ENCODE results near the gene BMPR1A. TPM values are rescaled to one million over a fixed set of nuclear protein-coding genes. Genes with fewer than 3 reads are reported as not detected.
A peak's percentile ranks its signal among the peaks of the same experiment; 100 is the strongest.

Gene BMPR1A
- total RNA-seq, 2 donors from 2014 or later: 3.5 to 14.6 TPM

DNA sequence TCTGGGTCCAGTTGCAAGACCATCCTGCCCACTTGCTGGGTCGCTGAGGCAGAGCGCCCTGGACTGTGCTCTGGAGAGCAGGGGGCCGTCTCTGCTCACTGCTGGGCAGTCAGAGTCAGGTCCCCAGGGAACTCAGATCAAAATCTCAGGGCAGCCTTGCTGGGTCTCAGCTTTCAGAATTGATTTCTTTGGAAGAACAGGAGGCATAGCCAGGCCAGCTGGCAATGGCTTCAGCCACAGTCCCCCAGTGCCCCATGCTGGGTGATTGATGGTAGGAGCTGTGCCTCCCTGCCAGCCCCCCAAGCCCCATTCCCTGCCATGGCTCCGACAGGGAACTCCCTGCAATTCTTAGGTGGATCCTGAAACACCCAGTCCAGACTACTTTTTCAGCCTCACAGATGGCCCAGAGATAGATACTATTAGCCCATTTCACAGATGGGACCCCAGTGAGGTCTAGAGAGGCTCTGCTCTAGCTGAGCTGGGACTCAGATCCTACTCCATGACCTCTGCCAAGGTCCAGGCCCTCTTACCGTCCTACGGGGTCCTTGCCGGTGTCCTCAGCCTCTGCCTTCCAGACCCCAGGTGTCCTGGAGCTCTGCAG is 200.5 kb downstream of the BMPR1A start:
- Mint-ChIP-seq H3K36me3 (peaks cover 6 to 7% of the 10 kb centered on the region in 2 donors), H3K27ac (no peak overlapping the region), H3K9me3 (peaks cover 6% of the 10 kb centered on the region in 2 donors)
- no peak for DNase-seq (ENCODE audit: low spot score in 2 of 2)
- ATAC-seq: no peak

DNA sequence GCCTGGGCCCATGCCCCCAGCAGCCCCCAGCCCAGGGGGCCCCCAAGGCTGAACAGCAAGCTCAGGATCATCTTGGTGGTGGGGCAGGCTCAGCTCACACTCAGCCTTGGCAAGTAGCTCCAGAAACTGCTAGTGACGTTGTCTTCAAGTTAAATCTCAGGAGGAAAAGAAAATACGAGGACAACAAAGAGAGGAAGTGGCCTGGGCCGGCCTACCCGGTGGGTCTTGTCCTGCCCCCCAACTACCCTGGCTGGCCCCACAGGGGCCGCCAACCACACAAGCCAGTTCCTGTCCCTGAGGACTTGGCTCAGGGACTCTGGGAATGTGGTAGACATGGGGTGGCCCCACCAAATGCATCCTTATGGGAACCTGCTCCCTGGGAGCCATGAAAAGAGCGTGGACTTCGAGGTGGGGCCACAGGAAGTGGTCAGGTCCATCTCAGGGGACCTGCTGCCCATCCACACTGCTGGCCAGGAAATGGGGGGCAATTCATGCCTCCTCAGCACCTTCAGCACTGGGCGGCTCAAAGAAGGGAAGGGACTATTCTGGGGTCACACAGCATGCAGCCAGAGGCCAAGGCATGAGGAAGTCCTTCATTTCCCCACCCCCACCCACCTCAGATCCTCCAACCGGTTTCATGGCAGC is 201.2 kb downstream of the BMPR1A start, which contains the start of gene MMRN2:
Gene MMRN2 (minus strand): TSS at position 145 of the 645 bp plus-strand sequence. CDS start 74 bp downstream, at position 71.
- ATAC-seq (no peak), DNase-seq (ENCODE audit: low spot score in 2 of 2) (no peak)
- Mint-ChIP-seq H3K36me3 (peaks cover 0 to under 1% of the 10 kb centered on the region in 2 donors), H3K27ac (no peak within 1 kb of the TSS), H3K9me3 (no peaks in the 10 kb centered on the region)

- no peak within 1 kb of the TSS for H3K27ac Mint-ChIP-seq
- H3K36me3 Mint-ChIP-seq: no peaks in the 10 kb centered on the region
- DNase-seq (ENCODE audit: low spot score in 2 of 2) (no peak), ATAC-seq (no peak)
- no peaks in the 10 kb centered on the region for H3K9me3 Mint-ChIP-seq
These were observed 201.9 kb downstream of the BMPR1A start, which contains the start of gene SNCG for GRCh38 chr10:86958116-86958900. SNCG (plus strand) TSS chr10:86958599; CDS start chr10:86958698, 99 bp downstream.

- no peak overlapping the region for H3K27ac Mint-ChIP-seq
These were observed 202.7 kb downstream of the BMPR1A start for GRCh38 chr10:86958901-86959736.

DNA sequence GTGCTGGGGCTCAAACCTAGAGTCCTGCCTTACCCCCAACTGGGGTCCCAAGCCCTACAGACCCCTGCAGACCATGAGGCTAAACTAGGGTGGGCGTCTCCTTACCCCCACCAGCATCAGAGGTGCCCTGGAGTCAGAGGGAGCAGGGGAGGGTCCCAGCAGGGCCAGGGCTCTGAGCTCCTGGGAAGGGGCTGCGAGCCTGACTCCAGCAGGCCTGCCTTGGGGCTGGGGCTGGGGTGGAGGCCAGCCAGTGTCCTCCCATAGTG is 203.3 kb downstream of the BMPR1A start:
- no peaks in the 10 kb centered on the region for H3K36me3 Mint-ChIP-seq
- no peak overlapping the region for H3K27ac Mint-ChIP-seq
- DNase-seq (ENCODE audit: low spot score in 2 of 2): no peak
- no peaks in the 10 kb centered on the region for H3K9me3 Mint-ChIP-seq
- no peak for ATAC-seq

More at GRCh38 chr10:86958901-86959736, 202.7 kb downstream of the BMPR1A start:
- Mint-ChIP-seq H3K9me3 (no peaks in the 10 kb centered on the region), H3K36me3 (no peaks in the 10 kb centered on the region)
- ATAC-seq (no peak), DNase-seq (ENCODE audit: low spot score in 2 of 2) (no peak)

- ATAC-seq (peak; percentile 68 to 89), DNase-seq (ENCODE audit: low spot score in 2 of 2) (peak in 1 of 2 donors; percentile 61)
- no peak overlapping the region for H3K27ac Mint-ChIP-seq
- no peaks in the 10 kb centered on the region for H3K9me3 Mint-ChIP-seq
- no peaks in the 10 kb centered on the region for H3K36me3 Mint-ChIP-seq
These were observed 203.8 kb downstream of the BMPR1A start for GRCh38 chr10:86960003-86960862.

GRCh38 chr10:86960863-86961434 is 204.5 kb downstream of the BMPR1A start:
- ATAC-seq (peak in 1 of 2 donors; percentile 20), DNase-seq (ENCODE audit: low spot score in 2 of 2) (no peak)
- no peak overlapping the region for H3K27ac Mint-ChIP-seq
- no peaks in the 10 kb centered on the region for H3K9me3 Mint-ChIP-seq
- H3K36me3 Mint-ChIP-seq: no peaks in the 10 kb centered on the region

DNA sequence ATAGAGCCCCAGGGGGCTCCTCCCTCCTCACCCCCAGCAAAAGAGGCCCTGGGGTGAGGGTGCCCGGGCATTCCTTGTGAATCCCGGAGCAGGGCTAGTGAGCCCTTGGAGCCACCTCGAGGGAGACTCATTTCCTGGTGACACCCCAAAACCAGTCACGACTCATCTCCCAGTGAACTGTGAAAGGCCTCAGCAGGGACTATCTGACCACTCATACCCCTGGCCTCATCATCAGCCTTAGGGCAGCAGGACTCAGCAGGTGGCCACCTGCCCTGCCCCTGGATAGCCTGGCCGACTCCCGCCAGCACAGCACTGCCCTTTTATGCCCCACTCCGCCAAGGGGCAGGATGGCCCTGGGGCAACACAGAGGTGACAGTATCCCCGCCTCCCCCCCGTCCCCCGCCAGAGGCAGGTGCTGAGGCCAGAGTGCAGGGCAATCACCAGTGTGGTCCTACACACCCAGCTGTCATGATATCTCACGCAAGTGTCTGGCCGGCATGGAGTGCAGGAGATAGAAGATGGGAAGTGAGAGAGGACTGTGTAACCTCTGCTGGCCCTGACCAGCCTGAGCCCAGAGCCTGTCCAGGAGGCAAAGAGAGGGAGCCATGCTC is 205.2 kb downstream of the BMPR1A start:
- peak in 1 of 2 donors; percentile 38 for ATAC-seq

GRCh38 chr10:86962136-86962980 is 205.9 kb downstream of the BMPR1A start:
- no peak for DNase-seq (ENCODE audit: low spot score in 2 of 2)
- Mint-ChIP-seq H3K36me3 (no peaks in the 10 kb centered on the region), H3K9me3 (no peaks in the 10 kb centered on the region), H3K27ac (peak overlapping the region in 1 of 2 donors; percentile 44)
- ATAC-seq: no peak

More for the DNA sequence above, 205.2 kb downstream of the BMPR1A start:
- Mint-ChIP-seq H3K9me3 (no peaks in the 10 kb centered on the region), H3K27ac (no peak overlapping the region), H3K36me3 (no peaks in the 10 kb centered on the region)
- no peak for DNase-seq (ENCODE audit: low spot score in 2 of 2)

GRCh38 chr10:86962981-86963310 is 206.5 kb downstream of the BMPR1A start:
- no peak overlapping the region for H3K27ac Mint-ChIP-seq
- DNase-seq (ENCODE audit: low spot score in 2 of 2) (no peak), ATAC-seq (no peak)
- H3K9me3 Mint-ChIP-seq: no peaks in the 10 kb centered on the region
- no peaks in the 10 kb centered on the region for H3K36me3 Mint-ChIP-seq

- H3K9me3 Mint-ChIP-seq: no peaks in the 10 kb centered on the region
- no peaks in the 10 kb centered on the region for H3K36me3 Mint-ChIP-seq
- DNase-seq (ENCODE audit: low spot score in 2 of 2) (no peak), ATAC-seq (no peak)
- no peak overlapping the region for H3K27ac Mint-ChIP-seq
These were observed 207.0 kb downstream of the BMPR1A start for GRCh38 chr10:86963341-86963919.

- H3K27ac Mint-ChIP-seq: peak overlapping the region in 1 of 2 donors; percentile 2
- no peak for ATAC-seq
- no peaks in the 10 kb centered on the region for H3K9me3 Mint-ChIP-seq
These were observed 207.8 kb downstream of the BMPR1A start for GRCh38 chr10:86964061-86964846.

DNA sequence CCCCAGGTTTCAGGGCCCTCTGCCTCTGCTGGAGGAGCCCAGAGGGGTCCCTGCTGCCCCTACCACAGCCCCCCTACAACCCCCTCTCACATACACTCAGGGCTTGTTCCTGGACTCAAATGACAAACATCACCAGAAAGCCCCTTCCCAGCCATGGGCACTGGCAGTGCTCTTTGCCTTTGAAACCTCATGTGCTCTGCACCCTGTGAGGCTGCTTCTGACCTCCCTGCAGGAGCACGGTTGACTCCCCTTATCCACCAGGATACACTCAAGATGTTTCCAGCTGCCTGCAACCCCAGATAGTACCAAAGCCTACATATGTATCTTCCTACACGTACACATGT is 208.4 kb downstream of the BMPR1A start:
- Mint-ChIP-seq H3K9me3 (no peaks in the 10 kb centered on the region), H3K36me3 (no peaks in the 10 kb centered on the region), H3K27ac (peak overlapping the region in 1 of 2 donors; percentile 2)
- ATAC-seq (no peak), DNase-seq (ENCODE audit: low spot score in 2 of 2) (no peak)

More at GRCh38 chr10:86964061-86964846, 207.8 kb downstream of the BMPR1A start:
- H3K36me3 Mint-ChIP-seq: no peaks in the 10 kb centered on the region
- no peak for DNase-seq (ENCODE audit: low spot score in 2 of 2)
